HCT116 (cell line): Measurements from ENCODE around the gene NKX6-2. TPM values are rescaled to one million over a fixed set of nuclear protein-coding genes. Genes with fewer than 3 reads are reported as not detected.
"Not testable (repeated sequence)": the region's sequence is repeated elsewhere in the genome, so short reads cannot be mapped to it uniquely, and the experiment has no call there.

Experiments
- ATAC-seq: fragments of 200-7000 bp; cut with Tn5 transposase; 2 replicates; pipeline ENCODE4 v1.9.1; 2020; ENCODE audit warnings: mild to moderate bottlenecking, moderate library complexity
- BruUV-seq: library from RNA; stranded (reverse); fragments of 400-500 nt; replicated peaks from 2 replicates; lab custom pipeline; 2021; lab: Mats Ljungman, UMichigan
- CTCF ChIA-PET: fragments of 300-600 bp; sonication (Branson Sonifier 250); formaldehyde crosslinking; loops from one replicate; lab custom pipeline; 2021; ENCODE audit warnings: antibody characterized with exemption; lab: Charles Lee
- POLR2A ChIA-PET: fragments of 300-600, 350-600 bp; sonication (Branson Sonifier 250); formaldehyde crosslinking; loops from one replicate; lab custom pipeline; 2021; ENCODE audit warnings: antibody characterized with exemption; lab: Charles Lee
- RAD21 ChIA-PET, 2 experiments: fragments of 300-600 bp; sonication (Branson Sonifier 250); formaldehyde crosslinking; loops; one replicate each; lab custom pipeline; 2023; ENCODE audit warnings: low total read pairs in 2 of 2; ENCODE audit not compliant: uncharacterized antibody in 2 of 2, unreplicated experiment in 2 of 2, low non-redundant PET in 1 of 2; lab: Charles Lee
- DNase-seq: peaks from one replicate; pipeline ENCODE4 v3.0.0-alpha.2; 2010; ENCODE audit warnings: low read depth, low spot score
- H2AFZ ChIP-seq: fragments of 200-600 bp; shearing (Covaris generic), sonication (generic); 2 replicates; pipeline ENCODE4 v1.6.1; 2017; ENCODE audit warnings: low read depth, mixed run types, mixed read lengths, antibody characterized with exemption, low read length; ENCODE audit not compliant: poor library complexity, severe bottlenecking
- H3K27ac ChIP-seq: 2 replicates; pipeline ENCODE4 v1.5.1; 2012; ENCODE audit warnings: low read depth, low read length
- H3K27me3 ChIP-seq: fragments of 200-600 bp; sonication (generic); 2 replicates; pipeline ENCODE4 v1.6.1; 2016; ENCODE audit warnings: mixed run types, low read length, mixed read lengths; ENCODE audit not compliant: insufficient read depth
- H3K36me3 ChIP-seq, 2 experiments: fragments of 200-500 bp in 1 of 2; fragments of 200-600 bp in 1 of 2; sonication (Bioruptor generic) in 1 of 2; sonication (generic) in 1 of 2; 2 replicates each; pipeline versions ENCODE4 v1.5.1 to v1.6.1; 2014 to 2016; ENCODE audit warnings: low read length in 2 of 2, inconsistent platforms in 1 of 2, mixed read lengths in 1 of 2, mixed run types in 1 of 2; ENCODE audit not compliant: insufficient read depth in 2 of 2, control insufficient read depth in 1 of 2
- H3K4me1 ChIP-seq, 2 experiments: fragments of 200-600 bp in 1 of 2; sonication (generic) in 1 of 2; 2 replicates each; pipeline versions ENCODE4 v1.5.1 to v1.6.1; 2012 to 2017; ENCODE audit warnings: low read length in 2 of 2, inconsistent platforms in 1 of 2, mild to moderate bottlenecking in 1 of 2, mixed read lengths in 1 of 2, mixed run types in 1 of 2, moderate library complexity in 1 of 2; ENCODE audit not compliant: insufficient read depth in 2 of 2, control insufficient read depth in 1 of 2
- H3K4me2 ChIP-seq: fragments of 200-600 bp; sonication (generic); 2 replicates; pipeline ENCODE4 v1.6.1; 2017; ENCODE audit warnings: mixed run types, low read length, mixed read lengths
- H3K4me3 ChIP-seq, 2 experiments: fragments of 200-600 bp in 1 of 2; sonication (generic) in 1 of 2; replicated peaks in 1 of 2; 2 replicates each; pipeline ENCODE4 v1.5.1; 2011 to 2016; ENCODE audit warnings: low read length in 2 of 2, control low read depth in 1 of 2, low read depth in 1 of 2, mild to moderate bottlenecking in 1 of 2, mixed read lengths in 1 of 2, mixed run types in 1 of 2
- H3K79me2 ChIP-seq: fragments of 200-600 bp; sonication (generic); 2 replicates; pipeline ENCODE4 v1.6.1; 2017; ENCODE audit warnings: mild to moderate bottlenecking, mixed run types, low read length, moderate library complexity, mixed read lengths; ENCODE audit not compliant: insufficient read depth
- H3K9ac ChIP-seq: fragments of 200-600 bp; sonication (generic); 2 replicates; pipeline ENCODE4 v1.6.1; 2016; ENCODE audit warnings: low read length, mixed read lengths
- H3K9me2 ChIP-seq: fragments of 200-600 bp; sonication (generic), shearing (Covaris generic); 2 replicates; pipeline ENCODE4 v1.6.1; 2017; ENCODE audit warnings: mixed run types, mild to moderate bottlenecking, moderate library complexity; ENCODE audit not compliant: insufficient read depth
- H3K9me3 ChIP-seq, 2 experiments: fragments of 200-500 bp in 1 of 2; fragments of 200-600 bp in 1 of 2; sonication (Bioruptor generic) in 1 of 2; sonication (generic) in 1 of 2; 2 replicates each; pipeline ENCODE4 v1.6.1; 2014 to 2017; ENCODE audit warnings: low read length in 2 of 2, mixed read lengths in 2 of 2, inconsistent platforms in 1 of 2, low read depth in 1 of 2, mild to moderate bottlenecking in 1 of 2, mixed run types in 1 of 2, moderate library complexity in 1 of 2; ENCODE audit not compliant: control insufficient read depth in 1 of 2, insufficient read depth in 1 of 2
- H4K20me1 ChIP-seq: fragments of 200-600 bp; sonication (generic), shearing (Covaris generic); 2 replicates; pipeline ENCODE4 v1.6.1; 2017; ENCODE audit warnings: mixed run types, mild to moderate bottlenecking, moderate library complexity; ENCODE audit not compliant: insufficient read depth
- CBX3 ChIP-seq: IDR thresholded peaks from 2 replicates; pipeline ENCODE4 v1.6.1; 2012; ENCODE audit warnings: low read depth
- CEBPB ChIP-seq: IDR thresholded peaks from 2 replicates; pipeline ENCODE4 v1.6.1; 2012; ENCODE audit warnings: low read depth
- SIN3A ChIP-seq: IDR thresholded peaks from 2 replicates; pipeline ENCODE4 v1.6.1; 2012; ENCODE audit warnings: low read depth
- SP1 ChIP-seq: IDR thresholded peaks from 2 replicates; pipeline ENCODE4 v1.6.1; 2012; ENCODE audit warnings: low read depth
- SRF ChIP-seq: IDR thresholded peaks from 2 replicates; pipeline ENCODE4 v1.6.1; 2012; ENCODE audit warnings: low read depth
- YY1 ChIP-seq: IDR thresholded peaks from 2 replicates; pipeline ENCODE4 v1.6.1; 2011; ENCODE audit warnings: low read length, low read depth, moderate library complexity, mild to moderate bottlenecking; ENCODE audit not compliant: insufficient replicate concordance; ENCODE audit errors: extremely low read depth
- ZNF274 ChIP-seq: fragments of 200-500 bp; sonication (Bioruptor generic); IDR thresholded peaks from 2 replicates; pipeline ENCODE4 v1.6.1; 2014; ENCODE audit warnings: mild to moderate bottlenecking, low read depth, low read length, inconsistent platforms
- intact Hi-C: fragments of 100-400 bp; cut with micrococcal nuclease; formaldehyde crosslinking; loops from 2 replicates; pipeline ENCODE4 v1.10.0; 2022
- total RNA-seq: library from RNA; stranded (reverse); gene quantifications from one replicate; pipeline ENCODE4 v1.2.1, GENCODE V29; 2021; ENCODE audit not compliant: unreplicated experiment
- TF ChIP-seq, protein P1 (sequence below): IDR thresholded peaks from 2 replicates; pipeline ENCODE4 v1.6.1; 2011; ENCODE audit warnings: mild to moderate bottlenecking, low read length, moderate library complexity; ENCODE audit not compliant: insufficient replicate concordance; ENCODE audit errors: extremely low read depth
- TF ChIP-seq, protein P2 (sequence below): IDR thresholded peaks from 2 replicates; pipeline ENCODE4 v1.6.1; 2012

NKX6-2 gene
- total RNA-seq, 1 experiment from 2014 or later, result not detected

DNA sequence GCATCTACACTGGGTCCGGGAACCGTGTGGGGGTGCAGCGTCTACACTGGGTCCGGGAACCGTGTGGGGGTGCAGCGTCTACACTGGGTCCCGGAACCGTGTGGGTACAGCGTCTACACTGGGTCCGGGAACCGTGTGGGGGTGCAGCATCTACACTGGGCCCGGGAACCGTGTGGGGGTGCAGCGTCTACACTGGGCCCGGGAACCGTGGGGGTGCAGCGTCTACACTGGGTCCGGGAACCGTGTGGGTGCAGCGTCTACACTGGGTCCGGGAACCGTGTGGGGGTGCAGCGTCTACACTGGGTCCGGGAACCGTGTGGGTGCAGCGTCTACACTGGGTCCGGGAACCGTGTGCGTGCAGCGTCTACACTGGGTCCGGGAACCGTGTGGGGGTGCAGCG is 6.2 kb upstream of the NKX6-2 start:
- not testable (repeated sequence) for ATAC-seq

DNA sequence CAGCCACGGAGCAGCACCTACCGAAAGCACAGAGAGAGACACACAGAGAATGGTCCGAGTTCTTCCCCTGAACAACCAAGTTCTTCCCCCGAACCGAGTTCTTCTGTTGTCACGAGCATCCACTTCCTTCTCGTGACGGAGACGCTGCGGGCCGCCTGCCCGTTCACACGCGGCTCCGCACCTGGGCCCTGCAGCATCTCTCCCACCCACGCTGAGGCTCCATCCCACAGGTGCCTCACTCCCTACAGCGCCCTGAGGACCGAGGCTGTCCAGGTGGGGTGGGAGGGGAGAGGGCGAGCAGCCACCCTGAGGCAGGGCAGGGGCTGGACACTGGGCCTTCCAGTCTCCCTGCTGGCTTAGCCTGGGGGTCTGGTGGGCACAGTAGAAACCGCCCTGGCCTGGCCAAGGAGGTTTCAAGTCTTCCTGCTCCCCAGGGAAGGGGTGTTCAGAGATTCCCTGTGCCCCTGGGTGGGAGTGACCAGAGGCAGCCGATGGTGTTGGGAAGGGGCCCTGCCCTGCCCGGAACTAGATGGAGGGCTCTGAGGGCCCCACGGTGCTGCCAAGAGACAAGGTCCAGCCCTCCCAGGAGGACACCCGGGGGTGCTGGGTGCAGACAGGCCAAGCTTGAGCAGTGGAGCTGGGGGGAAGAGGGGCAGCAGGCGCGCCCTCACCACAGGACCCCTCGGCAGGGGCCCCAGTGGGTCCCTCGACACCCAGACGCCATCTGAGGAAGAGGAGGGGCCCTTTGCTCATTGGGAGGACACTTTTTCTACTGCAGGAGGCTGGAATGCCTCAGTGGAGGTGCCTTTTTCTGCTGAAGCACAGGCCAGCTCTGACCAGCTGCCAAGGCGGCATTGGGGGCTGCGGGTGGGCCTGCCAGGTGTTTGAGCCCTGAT is 5.2 kb upstream of the NKX6-2 start:
- H3K4me3 ChIP-seq, result no peak overlapping the region
- no peak overlapping the region for H3K27ac ChIP-seq
- ATAC-seq, result no peak
- no TSS peak for BruUV-seq
- no peak for TF ChIP-seq CBX3
- no peak for TF ChIP-seq CEBPB
- TF ChIP-seq ZNF274, result no peak
- TF ChIP-seq, protein P1, sequence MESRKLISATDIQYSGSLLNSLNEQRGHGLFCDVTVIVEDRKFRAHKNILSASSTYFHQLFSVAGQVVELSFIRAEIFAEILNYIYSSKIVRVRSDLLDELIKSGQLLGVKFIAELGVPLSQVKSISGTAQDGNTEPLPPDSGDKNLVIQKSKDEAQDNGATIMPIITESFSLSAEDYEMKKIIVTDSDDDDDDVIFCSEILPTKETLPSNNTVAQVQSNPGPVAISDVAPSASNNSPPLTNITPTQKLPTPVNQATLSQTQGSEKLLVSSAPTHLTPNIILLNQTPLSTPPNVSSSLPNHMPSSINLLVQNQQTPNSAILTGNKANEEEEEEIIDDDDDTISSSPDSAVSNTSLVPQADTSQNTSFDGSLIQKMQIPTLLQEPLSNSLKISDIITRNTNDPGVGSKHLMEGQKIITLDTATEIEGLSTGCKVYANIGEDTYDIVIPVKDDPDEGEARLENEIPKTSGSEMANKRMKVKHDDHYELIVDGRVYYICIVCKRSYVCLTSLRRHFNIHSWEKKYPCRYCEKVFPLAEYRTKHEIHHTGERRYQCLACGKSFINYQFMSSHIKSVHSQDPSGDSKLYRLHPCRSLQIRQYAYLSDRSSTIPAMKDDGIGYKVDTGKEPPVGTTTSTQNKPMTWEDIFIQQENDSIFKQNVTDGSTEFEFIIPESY, result no peak
- TF ChIP-seq, protein P2, sequence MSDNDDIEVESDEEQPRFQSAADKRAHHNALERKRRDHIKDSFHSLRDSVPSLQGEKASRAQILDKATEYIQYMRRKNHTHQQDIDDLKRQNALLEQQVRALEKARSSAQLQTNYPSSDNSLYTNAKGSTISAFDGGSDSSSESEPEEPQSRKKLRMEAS, result no peak
- TF ChIP-seq YY1, result no peak
- TF ChIP-seq SIN3A, result no peak
- TF ChIP-seq SRF, result no peak
- TF ChIP-seq SP1, result no peak
- ChIA-PET RAD21 (no interaction called here), POLR2A (no interaction called here), CTCF (no interaction called here)
- no peak for DNase-seq
- H3K4me1 ChIP-seq, result no peaks in the 10 kb centered on the region
- no peaks in the 10 kb centered on the region for H4K20me1 ChIP-seq
- H3K9me3 ChIP-seq, result no peaks in the 10 kb centered on the region
- intact Hi-C loops, result no loop called here
- H3K9me2 ChIP-seq, result no peaks in the 10 kb centered on the region
- H3K4me2 ChIP-seq, result no peak overlapping the region
- H3K9ac ChIP-seq, result no peak overlapping the region
- no peaks in the 10 kb centered on the region for H3K36me3 ChIP-seq
- no peaks in the 10 kb centered on the region for H3K27me3 ChIP-seq
- no peak overlapping the region for H2AFZ ChIP-seq
- no peaks in the 10 kb centered on the region for H3K79me2 ChIP-seq

More for the DNA sequence above, 6.2 kb upstream of the NKX6-2 start:
- H3K27me3 ChIP-seq, RAD21 ChIA-PET, DNase-seq, H3K79me2 ChIP-seq, H3K9ac ChIP-seq, POLR2A ChIA-PET, H3K27ac ChIP-seq, H2AFZ ChIP-seq, H4K20me1 ChIP-seq, H3K4me3 ChIP-seq, CTCF ChIA-PET, H3K36me3 ChIP-seq, H3K4me1 ChIP-seq, BruUV-seq, H3K9me2 ChIP-seq, intact Hi-C loops, H3K9me3 ChIP-seq, H3K4me2 ChIP-seq: not testable (repeated sequence)
